Fibroblast of the aortic adventitia (primary cell): ENCODE results near the gene MTMR11. TPM values are rescaled to one million over a fixed set of nuclear protein-coding genes. Genes with fewer than 3 reads are reported as not detected.

ENCODE experiments used
- DNase-seq: peaks from one replicate; pipeline ENCODE4 v3.0.0-alpha.2; 2010; ENCODE audit warnings: low read depth
- H3K4me3 ChIP-seq: 2 replicates; pipeline ENCODE4 v1.5.1; 2011; ENCODE audit warnings: low read depth, mild to moderate bottlenecking, control low read depth, low read length, moderate library complexity
- total RNA-seq: library from RNA; depleted of rRNA; stranded (reverse); fragments of >200 nt; gene quantifications from 2 replicates; pipeline ENCODE4 v1.2.3, GENCODE V29; 2012; ENCODE audit warnings: low replicate concordance
- TF ChIP-seq, protein P1 (sequence below): IDR thresholded peaks from 2 replicates; pipeline ENCODE4 v1.5.1; 2011; ENCODE audit warnings: mild to moderate bottlenecking, low read length, control low read depth, inconsistent platforms; ENCODE audit not compliant: insufficient read depth

Gene MTMR11
- total RNA-seq, 1 donor = 22.1 TPM

DNA sequence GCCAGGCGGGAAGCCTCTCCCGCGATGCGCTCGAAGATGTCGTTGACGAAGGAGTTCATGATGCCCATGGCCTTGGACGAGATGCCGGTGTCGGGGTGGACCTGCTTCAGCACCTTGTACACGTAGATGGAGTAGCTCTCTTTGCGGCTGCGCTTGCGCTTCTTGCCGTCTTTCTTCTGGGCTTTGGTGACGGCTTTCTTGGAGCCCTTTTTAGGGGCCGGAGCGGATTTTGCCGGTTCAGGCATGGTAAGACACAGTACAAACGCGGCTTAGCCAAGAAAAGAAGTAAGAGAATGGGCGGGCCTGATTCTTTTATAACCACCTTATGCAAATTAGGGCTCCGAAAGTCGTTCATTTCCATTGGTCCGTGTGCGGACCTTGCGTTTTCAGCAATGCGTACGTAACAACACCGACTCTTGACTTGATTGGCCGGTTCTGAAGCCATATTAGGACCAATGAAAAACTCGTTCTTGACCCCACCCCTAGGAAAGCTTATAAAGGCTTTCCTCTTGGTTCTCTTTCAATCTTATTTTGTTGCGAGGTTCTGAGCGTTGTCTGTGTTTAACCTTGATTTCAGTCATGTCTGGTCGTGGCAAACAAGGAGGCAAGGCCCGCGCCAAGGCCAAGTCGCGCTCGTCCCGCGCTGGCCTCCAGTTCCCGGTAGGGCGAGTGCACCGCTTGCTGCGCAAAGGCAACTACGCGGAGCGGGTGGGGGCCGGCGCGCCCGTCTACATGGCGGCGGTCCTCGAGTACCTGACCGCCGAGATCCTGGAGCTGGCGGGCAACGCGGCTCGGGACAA, 50.1 kb downstream of the MTMR11 start:
- DNase-seq = peak; percentile 100
- TF ChIP-seq, protein P1, sequence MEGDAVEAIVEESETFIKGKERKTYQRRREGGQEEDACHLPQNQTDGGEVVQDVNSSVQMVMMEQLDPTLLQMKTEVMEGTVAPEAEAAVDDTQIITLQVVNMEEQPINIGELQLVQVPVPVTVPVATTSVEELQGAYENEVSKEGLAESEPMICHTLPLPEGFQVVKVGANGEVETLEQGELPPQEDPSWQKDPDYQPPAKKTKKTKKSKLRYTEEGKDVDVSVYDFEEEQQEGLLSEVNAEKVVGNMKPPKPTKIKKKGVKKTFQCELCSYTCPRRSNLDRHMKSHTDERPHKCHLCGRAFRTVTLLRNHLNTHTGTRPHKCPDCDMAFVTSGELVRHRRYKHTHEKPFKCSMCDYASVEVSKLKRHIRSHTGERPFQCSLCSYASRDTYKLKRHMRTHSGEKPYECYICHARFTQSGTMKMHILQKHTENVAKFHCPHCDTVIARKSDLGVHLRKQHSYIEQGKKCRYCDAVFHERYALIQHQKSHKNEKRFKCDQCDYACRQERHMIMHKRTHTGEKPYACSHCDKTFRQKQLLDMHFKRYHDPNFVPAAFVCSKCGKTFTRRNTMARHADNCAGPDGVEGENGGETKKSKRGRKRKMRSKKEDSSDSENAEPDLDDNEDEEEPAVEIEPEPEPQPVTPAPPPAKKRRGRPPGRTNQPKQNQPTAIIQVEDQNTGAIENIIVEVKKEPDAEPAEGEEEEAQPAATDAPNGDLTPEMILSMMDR = no peak
- peak overlapping the region; percentile 78 for H3K4me3 ChIP-seq

GRCh38 chr1:149886121-149886395, 50.6 kb downstream of the MTMR11 start:
- DNase-seq = peak; percentile 43

DNA sequence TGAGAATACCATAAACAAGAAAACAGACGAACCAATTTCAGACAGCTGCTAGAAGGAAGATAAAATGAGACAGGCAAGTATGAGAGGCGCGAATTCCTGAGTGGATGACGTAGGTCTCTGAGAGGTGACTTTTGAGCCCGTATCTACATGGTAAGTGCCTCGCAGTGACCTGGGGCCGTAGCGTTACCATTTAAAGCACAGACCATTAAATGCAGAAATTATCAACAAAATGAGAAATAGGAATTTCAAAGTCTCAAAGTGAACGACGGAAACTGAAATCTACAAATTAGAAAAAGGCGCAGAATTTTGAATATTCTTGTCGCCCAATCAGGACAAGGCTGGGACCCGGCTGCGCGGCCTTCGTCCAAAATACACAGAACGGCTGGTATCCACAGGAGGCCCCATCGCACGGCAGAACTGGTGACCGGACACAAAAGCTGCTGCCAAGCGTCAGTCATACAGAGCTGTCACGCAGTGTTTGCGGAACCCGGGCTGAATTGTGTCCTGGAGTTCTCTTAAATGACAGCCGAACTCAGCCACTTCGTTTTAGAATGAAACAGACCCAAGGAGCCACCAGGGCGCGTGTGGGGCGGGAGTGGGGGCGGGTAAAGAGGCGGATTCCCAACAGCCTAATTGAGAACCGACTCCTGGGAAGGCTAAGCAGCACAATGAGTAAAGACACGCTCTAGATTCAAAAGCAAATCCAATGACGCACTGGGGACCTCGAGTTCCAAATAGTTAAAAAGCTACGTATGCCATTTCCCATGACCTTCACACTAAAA, 51.1 kb downstream of the MTMR11 start:
- H3K4me3 ChIP-seq = peak overlapping the region; percentile 78
- TF ChIP-seq, protein P1 = no peak
- peak; percentile 83 for DNase-seq

More at GRCh38 chr1:149886121-149886395, 50.6 kb downstream of the MTMR11 start:
- peak overlapping the region; percentile 78 for H3K4me3 ChIP-seq

- peak; percentile 34 for DNase-seq
- TF ChIP-seq, protein P1 = no peak
- H3K4me3 ChIP-seq = peak overlapping the region; percentile 78
Observed at GRCh38 chr1:149884433-149885338, 52.0 kb downstream of the MTMR11 start.

GRCh38 chr1:149883598-149884247, 53.0 kb downstream of the MTMR11 start:
- no peak overlapping the region for H3K4me3 ChIP-seq
- TF ChIP-seq, protein P1 = no peak
- DNase-seq = no peak

- H3K4me3 ChIP-seq = no peak overlapping the region
- DNase-seq = no peak
- TF ChIP-seq, protein P1 = no peak
Observed at GRCh38 chr1:149881876-149882275, 54.8 kb downstream of the MTMR11 start.
